ENCODE data around the gene SPC24.

DNA sequence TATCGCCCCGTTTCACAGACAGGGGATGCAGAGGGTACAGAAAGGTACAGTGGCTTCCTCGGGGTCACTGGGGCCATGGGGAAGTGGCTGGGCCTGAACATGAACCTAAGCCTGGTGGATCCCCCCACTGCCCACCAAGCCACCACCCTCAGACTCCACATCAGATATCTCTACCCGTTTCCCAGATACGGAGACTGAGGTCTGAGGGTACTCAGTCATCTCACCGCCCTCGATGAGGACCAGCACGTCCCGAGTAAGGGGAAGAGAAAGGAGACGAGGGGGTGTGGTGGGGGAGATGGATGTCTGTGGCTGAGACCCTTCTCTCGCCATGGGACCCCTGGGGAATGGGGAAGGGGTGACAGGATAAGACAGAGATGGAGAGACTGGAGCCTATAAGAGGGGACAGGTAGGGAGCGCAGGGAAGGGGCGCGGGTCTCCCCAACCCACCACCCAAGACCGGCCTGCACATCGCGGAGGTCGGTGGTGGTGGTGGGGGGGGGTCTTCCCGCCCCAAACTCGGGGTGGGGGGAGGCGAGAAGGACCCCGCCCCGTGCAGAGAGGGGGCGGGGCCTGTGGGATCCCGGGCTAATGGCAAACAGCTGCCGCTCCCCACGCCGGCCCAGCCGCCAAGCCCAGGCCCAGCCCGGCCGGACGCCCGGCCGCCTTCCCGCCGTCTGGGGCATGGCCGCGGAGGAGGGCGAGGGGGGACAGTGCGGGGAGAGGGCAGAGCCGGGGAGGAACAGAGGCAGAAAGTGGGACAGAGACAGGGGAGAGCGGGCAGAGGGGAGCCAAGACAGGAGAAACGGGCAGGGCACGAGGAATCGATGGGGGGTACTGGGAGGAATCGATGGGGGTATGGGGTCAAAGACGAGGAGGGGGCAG, 41.1 kb upstream of the SPC24 start:
- TF ChIP-seq, protein P1, sequence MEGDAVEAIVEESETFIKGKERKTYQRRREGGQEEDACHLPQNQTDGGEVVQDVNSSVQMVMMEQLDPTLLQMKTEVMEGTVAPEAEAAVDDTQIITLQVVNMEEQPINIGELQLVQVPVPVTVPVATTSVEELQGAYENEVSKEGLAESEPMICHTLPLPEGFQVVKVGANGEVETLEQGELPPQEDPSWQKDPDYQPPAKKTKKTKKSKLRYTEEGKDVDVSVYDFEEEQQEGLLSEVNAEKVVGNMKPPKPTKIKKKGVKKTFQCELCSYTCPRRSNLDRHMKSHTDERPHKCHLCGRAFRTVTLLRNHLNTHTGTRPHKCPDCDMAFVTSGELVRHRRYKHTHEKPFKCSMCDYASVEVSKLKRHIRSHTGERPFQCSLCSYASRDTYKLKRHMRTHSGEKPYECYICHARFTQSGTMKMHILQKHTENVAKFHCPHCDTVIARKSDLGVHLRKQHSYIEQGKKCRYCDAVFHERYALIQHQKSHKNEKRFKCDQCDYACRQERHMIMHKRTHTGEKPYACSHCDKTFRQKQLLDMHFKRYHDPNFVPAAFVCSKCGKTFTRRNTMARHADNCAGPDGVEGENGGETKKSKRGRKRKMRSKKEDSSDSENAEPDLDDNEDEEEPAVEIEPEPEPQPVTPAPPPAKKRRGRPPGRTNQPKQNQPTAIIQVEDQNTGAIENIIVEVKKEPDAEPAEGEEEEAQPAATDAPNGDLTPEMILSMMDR (IDR thresholded peaks at IDR 0.05), result no peak
- TF ChIP-seq POLR2A (IDR thresholded peaks at IDR 0.05), result no peak
